GM12892 (cell line): ENCODE results near the gene PDLIM7.

Experiments used
- POLR2A ChIP-seq: IDR thresholded peaks from 2 replicates; pipeline ENCODE4 v1.6.1; 2011; ENCODE audit warnings: low read depth, low read length, control low read depth
- TAF1 ChIP-seq: IDR thresholded peaks from 2 replicates; pipeline ENCODE4 v1.6.1; 2011; ENCODE audit warnings: low read depth, mild to moderate bottlenecking, control low read depth, low read length, borderline replicate concordance

DNA sequence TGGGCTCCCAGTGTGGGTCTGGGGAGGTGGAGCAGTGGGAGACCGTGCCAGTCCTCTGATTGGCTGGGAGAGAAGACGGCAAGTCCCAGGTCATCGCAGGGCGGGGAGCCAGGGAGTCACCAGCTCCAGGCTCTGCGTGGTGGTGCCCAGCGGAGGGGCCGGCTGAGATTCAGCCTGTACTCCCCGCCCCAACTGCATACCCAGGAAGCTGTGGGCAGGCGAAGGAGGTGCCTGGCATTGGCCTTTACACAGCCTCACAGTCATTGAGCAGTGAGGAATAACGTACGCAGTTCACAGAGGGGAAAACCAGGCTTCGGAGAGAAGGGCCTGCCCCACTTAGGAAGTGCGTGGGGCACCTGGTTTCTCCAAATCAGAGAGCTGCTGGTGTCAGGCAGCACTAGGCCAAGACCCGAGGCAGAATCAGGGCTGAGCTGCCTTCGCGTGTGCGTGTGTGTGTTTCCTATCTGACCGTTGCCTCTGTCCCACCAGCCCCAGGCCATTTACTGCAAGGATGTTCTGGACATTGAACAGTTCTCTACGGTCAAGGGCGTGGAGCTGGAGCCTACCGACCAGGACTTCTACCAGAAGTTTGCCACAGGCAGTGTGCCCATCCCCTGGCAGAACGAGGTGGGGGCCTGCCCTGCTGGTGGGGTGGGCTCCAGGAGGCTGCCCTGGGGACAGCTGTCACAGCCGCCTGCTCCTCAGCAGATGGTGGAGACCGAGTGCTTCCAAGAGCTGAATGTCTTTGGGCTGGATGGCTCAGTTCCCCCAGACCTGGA lies 57.0 kb downstream of the PDLIM7 start:
- no peak for TF ChIP-seq TAF1
- peak; percentile 52; the same call in 1 of the 2 replicates for TF ChIP-seq POLR2A
